Measurements from ENCODE around the gene SH3GL1. TPM values are rescaled to one million over a fixed set of nuclear protein-coding genes. Genes with fewer than 3 reads are reported as not detected.
A peak's percentile ranks its signal among the peaks of the same experiment; 100 is the strongest.
"Not testable (repeated sequence)": the region's sequence is repeated elsewhere in the genome, so short reads cannot be mapped to it uniquely, and the experiment has no call there.

The SH3GL1 gene
- total and polyA plus RNA-seq, 9 of the 15 experiments (the other 6 are each of a cell fraction or from before 2014, with no cell fraction given): 1.7 to 75.3 (median 25.7) TPM

- peak; percentile 74; the same call in 1 of the 2 replicates for TF ChIP-seq ZBTB40 (IDR thresholded peaks at IDR 0.05)
- TF ChIP-seq ZBTB40 (CRISPR knock-in tag; IDR thresholded peaks at IDR 0.05): not testable (repeated sequence)
- TF ChIP-seq YY1 (IDR thresholded peaks at IDR 0.05; ENCODE audit: borderline replicate concordance in 1 of 3, control insufficient read depth in 1 of 3, extremely low read depth in 1 of 3, insufficient read depth in 3 of 3, insufficient read length in 1 of 3, insufficient replicate concordance in 2 of 3, low read depth in 1 of 3, low read length in 2 of 3): peak in 1 of 3 experiments; percentile 13
- TF ChIP-seq, protein P1, sequence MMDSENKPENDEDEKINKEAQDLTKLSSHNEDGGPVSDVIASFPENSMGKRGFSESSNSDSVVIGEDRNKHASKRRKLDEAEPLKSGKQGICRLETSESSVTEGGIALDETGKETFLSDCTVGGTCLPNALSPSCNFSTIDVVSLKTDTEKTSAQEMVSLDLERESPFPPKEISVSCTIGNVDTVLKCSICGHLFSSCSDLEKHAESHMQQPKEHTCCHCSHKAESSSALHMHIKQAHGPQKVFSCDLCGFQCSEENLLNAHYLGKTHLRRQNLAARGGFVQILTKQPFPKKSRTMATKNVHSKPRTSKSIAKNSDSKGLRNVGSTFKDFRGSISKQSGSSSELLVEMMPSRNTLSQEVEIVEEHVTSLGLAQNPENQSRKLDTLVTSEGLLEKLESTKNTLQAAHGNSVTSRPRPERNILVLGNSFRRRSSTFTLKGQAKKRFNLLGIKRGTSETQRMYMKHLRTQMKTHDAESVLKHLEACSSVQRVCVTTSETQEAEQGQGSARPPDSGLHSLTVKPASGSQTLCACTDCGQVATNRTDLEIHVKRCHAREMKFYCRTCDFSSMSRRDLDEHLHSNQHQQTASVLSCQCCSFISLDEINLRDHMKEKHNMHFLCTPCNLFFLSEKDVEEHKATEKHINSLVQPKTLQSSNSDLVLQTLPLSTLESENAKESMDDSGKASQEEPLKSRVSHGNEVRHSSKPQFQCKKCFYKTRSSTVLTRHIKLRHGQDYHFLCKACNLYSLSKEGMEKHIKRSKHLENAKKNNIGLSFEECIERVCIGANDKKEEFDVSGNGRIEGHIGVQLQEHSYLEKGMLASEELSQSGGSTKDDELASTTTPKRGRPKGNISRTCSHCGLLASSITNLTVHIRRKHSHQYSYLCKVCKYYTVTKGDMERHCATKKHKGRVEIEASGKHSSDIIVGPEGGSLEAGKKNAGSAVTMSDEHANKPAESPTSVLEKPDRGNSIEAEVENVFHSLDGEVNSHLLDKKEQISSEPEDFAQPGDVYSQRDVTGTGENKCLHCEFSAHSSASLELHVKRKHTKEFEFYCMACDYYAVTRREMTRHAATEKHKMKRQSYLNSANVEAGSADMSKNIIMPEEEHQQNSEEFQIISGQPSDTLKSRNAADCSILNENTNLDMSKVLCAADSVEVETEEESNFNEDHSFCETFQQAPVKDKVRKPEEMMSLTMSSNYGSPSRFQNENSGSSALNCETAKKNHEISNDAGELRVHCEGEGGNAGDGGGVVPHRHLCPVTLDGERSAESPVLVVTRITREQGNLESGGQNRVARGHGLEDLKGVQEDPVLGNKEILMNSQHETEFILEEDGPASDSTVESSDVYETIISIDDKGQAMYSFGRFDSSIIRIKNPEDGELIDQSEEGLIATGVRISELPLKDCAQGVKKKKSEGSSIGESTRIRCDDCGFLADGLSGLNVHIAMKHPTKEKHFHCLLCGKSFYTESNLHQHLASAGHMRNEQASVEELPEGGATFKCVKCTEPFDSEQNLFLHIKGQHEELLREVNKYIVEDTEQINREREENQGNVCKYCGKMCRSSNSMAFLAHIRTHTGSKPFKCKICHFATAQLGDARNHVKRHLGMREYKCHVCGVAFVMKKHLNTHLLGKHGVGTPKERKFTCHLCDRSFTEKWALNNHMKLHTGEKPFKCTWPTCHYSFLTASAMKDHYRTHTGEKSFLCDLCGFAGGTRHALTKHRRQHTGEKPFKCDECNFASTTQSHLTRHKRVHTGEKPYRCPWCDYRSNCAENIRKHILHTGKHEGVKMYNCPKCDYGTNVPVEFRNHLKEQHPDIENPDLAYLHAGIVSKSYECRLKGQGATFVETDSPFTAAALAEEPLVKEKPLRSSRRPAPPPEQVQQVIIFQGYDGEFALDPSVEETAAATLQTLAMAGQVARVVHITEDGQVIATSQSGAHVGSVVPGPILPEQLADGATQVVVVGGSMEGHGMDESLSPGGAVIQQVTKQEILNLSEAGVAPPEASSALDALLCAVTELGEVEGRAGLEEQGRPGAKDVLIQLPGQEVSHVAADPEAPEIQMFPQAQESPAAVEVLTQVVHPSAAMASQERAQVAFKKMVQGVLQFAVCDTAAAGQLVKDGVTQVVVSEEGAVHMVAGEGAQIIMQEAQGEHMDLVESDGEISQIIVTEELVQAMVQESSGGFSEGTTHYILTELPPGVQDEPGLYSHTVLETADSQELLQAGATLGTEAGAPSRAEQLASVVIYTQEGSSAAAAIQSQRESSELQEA (IDR thresholded peaks at IDR 0.05; ENCODE audit: low read depth): 0 out of 2 replicates have a peak, but pooled peaks have one; percentile 44
Observed at GRCh38 chr19:4328991-4329681, 71.2 kb downstream of the SH3GL1 start (continued).

Data from K562 (cell line).